Measurements from ENCODE around the gene HMCN1.

The HMCN1 gene

GRCh38 chr1:185920602-185921001, 186.4 kb downstream of the HMCN1 start:
- no peak for DNase-seq

- no peak for DNase-seq
Measured at GRCh38 chr1:185921636-185922035, 187.4 kb downstream of the HMCN1 start.

DNA sequence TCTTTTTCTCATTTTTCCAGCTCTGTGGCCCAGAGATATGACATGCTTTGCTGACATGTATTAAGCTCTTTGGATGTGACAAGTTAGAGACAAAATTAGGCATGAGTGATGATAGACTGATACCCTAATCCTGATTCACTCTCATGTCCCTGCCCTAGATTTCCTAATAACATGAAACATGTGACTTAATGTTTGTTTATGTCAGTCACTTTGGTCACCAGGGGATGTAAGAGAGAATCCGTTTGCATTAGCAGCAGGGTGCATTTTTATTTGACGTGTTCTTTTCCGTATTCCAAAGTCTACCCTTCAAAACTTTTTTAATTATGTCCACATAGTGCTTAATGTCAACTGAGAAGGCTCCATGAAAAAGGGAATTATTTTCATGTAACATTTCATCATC, 192.4 kb downstream of the HMCN1 start:
- DNase-seq = no peak

DNA sequence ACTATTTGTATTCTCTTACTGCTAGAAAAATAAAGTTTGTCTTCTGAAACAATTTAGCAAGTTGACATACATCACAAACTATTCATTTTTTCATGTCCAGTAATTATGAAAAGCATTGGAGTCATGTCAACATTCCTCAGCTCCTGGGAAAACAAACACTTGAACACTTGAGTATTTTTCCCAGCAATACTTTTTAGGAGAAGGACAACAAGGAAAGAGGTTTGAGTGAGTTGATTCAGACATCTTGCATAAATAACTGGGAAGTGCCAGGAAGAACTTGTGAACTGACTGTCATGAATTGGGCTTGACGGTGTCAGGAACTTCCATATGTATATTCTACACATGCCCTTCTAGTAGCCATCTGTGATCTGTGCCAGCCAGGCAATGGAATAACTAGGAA, 195.6 kb downstream of the HMCN1 start:
- no peak for DNase-seq

DNA sequence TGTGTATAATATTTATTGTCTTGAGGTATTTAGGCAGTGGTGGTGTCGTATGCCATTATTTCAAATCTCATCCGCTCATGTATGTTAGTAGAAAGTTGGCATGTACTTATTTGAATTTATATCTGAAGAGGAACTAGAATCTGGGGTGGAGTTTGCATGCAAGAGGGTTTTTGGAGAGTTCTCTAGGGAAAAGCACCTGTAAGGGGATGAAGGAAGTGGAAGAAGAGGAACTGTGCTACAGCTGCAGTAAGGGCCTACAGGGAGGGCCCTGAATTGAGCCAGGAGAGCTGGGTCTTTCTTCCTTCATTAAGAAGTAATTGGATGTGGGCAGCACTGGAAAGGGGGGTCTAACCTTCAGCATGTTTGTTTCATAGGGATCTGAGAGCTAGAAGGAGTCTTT, 197.2 kb downstream of the HMCN1 start:
- DNase-seq = no peak

- no peak for DNase-seq
Measured at GRCh38 chr1:185933580-185933979, 199.4 kb downstream of the HMCN1 start.

- DNase-seq = no peak
Measured at GRCh38 chr1:185934476-185935189, 200.4 kb downstream of the HMCN1 start.

DNA sequence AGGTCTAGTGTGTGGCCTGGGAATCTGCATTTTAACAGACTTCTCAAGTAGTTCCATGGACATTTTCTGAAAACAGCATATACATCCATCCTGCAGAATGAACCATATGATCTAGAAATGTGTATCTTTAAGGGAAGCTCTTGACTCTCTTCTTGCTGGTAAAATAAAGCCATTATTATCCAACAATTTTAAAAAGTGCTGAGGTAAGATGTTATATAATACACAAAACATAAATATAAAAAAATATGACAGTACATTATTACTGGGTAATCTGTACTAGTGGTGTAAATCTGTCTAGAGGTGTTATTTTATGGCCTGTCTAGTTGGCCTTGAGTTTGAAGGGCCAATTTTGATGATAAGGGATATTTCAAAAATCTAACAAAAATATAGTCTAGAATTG, 201.2 kb downstream of the HMCN1 start:
- no peak for DNase-seq

- no peak for DNase-seq
Measured at GRCh38 chr1:185936641-185937040, 202.4 kb downstream of the HMCN1 start.

DNA sequence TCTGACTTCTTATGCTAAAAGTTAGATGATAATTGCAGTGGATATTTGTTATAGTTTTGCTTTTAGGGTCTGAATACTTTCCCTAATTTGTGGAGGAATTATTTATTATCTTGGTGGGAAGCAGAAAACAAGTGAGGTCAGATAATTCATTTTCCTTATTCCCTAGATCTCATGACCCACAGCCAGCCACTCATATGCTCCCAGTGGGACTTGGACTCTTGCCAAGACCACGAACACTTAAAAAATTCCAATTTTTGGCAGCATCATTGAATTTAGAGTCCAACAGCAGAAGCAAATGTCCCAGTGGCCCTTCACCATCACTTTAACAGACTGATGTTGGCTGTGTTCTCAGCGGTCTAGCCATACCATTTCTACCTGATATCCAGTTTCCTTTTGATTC, 204.2 kb downstream of the HMCN1 start:
- DNase-seq = no peak

DNA sequence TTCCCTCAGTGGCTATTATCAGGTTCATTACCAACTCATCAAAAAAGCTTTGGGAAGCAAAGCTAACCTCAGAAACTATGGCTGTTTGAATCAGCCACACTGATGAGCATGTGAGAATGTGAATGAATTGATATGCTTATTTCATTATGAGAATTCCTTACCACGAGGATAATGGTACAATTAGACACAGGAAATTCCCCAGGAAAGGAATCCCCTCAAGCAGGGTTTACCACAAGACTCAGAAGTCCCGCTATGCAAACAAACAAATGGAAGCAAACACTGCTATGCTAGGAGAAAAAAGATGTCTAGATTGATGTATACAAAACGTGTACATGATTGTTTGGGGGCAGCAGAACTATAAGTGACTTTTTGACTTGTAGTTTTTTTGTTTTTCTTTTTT, 205.0 kb downstream of the HMCN1 start:
- DNase-seq = no peak

GRCh38 chr1:185942961-185943360, 208.8 kb downstream of the HMCN1 start:
- DNase-seq = no peak

DNA sequence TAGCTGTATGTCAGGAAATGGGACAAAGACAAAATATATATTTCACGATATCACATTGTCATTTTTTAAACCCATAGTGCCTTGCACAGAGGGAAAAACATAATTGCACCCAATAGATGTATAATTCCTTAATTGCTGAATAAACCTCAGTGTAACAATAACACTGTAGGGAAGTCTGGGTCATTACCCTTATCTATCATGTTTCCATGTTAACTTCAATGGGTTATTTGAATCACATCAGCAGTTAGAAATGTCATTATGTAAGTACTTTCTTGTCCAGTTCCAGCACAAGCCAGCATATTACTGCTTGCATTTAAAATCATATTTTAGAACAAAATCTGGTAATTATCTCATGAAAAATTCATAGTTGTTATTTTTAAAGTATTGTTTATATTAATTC, 222.7 kb downstream of the HMCN1 start:
- no peak for DNase-seq

GRCh38 chr1:185957441-185958363, 223.5 kb downstream of the HMCN1 start:
- no peak for DNase-seq

DNA sequence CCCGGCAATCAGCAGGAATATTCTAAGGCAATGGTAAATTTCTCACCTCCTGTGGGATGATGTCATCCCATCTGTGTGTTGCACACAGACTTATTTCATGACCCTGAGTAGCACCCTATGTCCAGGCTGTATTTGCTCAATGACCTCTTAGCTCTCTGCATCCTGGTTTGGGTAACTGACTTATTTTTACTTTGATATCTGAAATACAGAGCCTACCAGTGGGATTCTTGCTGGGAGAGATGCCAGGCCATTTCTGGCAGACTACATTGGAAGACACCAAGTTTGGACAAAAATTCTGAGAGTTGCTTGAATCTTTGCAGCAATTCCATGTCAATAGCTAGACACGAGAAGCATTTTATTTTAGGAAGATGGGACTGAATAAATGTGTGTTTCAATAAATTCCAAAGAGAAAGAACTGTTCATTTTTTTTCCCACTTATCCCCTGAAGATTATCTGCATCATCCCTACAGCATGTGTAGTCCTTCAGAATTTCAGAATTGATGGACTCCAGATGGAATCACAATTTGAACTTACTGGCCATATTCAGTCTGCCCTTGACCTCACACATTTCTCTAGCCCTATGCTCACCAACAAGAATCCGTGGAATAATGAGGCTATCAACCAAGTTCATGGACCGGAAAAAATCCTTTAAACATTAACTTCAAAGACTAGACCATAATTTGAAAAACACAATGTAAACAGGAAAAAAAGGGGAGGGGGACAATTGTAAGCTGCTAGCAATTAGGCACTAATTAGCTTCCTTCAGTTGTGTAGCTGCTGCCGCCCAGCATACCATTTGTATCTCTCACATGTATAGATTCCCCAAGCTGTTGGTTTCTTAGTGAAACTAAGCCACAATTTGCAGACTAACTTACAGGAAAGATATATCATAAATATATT, 226.5 kb downstream of the HMCN1 start:
- no peak for DNase-seq

DNA sequence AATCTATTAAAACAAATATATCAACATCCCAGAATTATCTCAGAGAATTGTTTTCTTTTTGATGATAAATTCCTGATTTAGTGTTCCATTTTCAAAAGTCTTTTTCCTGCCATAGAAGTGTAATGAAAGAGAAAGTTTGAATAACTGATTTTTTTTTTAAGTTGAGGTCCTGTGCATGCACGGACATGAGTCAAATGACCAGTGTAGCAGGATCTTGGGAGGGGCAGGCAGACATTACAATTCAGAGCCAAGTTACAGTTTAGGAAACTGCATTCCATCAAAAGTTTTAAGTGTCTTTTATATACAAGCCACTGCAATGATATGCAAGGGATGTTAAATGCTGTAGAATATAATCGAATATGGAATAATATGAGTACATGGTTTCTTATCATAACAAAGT, 227.5 kb downstream of the HMCN1 start:
- no peak for DNase-seq

DNA sequence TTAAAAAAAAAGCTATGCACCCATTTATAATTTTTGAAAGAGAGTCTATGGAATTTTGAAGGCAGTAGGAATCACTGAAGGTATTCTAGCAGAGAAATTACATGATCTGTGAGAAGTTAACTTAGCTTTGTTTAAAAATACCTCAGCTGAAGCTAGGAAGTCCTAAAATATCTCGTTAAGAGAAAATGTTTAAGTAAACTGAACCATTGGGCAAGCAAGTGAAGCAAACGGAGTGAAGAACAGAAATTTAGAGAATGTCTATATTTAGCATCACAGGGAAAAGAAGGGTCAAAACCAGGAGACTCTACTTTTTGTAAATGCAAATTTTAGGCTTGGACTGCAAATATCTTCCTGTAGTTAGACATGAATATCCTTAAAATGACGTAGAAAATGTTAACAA, 230.8 kb downstream of the HMCN1 start:
- no peak for DNase-seq

DNA sequence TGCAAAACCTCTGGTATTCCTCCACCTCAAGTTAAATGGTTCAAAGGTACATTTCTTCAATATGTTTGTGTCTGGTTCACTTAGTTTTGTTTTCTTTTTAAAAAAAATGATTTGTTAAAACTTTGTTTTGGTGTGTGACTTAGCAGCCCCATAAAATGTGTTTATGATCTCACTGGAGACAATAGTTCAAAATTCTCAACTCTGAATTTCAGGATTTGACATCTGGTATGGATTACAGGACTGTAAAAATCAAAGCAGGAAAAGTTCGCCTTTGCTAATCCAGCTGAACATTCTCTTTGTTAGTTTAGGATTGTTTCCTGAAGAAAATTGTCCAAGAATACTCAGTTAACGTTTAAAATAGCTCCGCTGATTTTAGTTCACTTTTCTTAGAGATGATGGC, 231.7 kb downstream of the HMCN1 start:
- no peak for DNase-seq

- no peak for DNase-seq
Measured at GRCh38 chr1:185966471-185966870, 232.3 kb downstream of the HMCN1 start.

DNA sequence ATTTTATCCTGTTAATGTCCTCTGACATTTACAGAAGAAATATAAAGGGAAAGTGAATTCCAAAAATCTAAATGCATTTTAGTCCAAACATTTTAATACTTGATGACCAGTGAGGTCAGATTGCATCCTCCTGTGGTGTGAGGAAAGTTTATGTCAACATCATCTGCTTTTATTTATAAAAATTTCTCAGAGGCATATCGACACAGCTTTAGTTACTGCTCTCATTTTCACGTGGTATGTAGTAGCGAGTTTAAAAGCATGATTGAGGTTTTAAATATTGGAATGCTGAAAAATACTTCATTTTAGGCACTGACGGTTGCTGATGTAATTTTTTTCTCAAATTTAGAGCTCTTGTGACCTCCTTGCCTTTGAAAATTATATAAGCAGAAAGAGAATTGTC, 234.8 kb downstream of the HMCN1 start:
- peak; percentile 5 for DNase-seq

- DNase-seq = no peak
Measured at GRCh38 chr1:185969524-185969991, 235.4 kb downstream of the HMCN1 start.

- peak; percentile 24 for DNase-seq
Measured at GRCh38 chr1:185971688-185972087, 237.5 kb downstream of the HMCN1 start.

Data from HCEC 1CT (cell line).